OCI-LY7 (cell line): ENCODE results near the gene HAPSTR1. TPM values are rescaled to one million over a fixed set of nuclear protein-coding genes. Genes with fewer than 3 reads are reported as not detected.

Source experiments
- Bru-seq: library from RNA; stranded (reverse); fragments of 400-500 nt; gene quantifications from one replicate; lab custom pipeline; 2021; lab: Mats Ljungman, UMichigan
- BruChase-seq, 2 experiments: library from RNA; stranded (reverse); fragments of 400-500 nt; gene quantifications; one replicate each; lab custom pipeline; 2021; lab: Mats Ljungman, UMichigan
- BruUV-seq: library from RNA; stranded (reverse); fragments of 400-500 nt; replicated peaks from 2 replicates; lab custom pipeline; 2021; lab: Mats Ljungman, UMichigan
- CTCF ChIA-PET: fragments of 300-600 bp; sonication (Branson Sonifier 250); formaldehyde crosslinking; loops from one replicate; lab custom pipeline; 2022; ENCODE audit warnings: antibody characterized with exemption; ENCODE audit not compliant: unreplicated experiment; lab: Charles Lee
- POLR2A ChIA-PET: fragments of 300-600 bp; sonication (Branson Sonifier 250); formaldehyde crosslinking; loops from one replicate; lab custom pipeline; 2022; ENCODE audit warnings: antibody characterized with exemption; lab: Charles Lee
- DNase-seq: peaks from one replicate; pipeline ENCODE4 v3.0.0-alpha.2; 2015; ENCODE audit warnings: low spot score
- H2AFZ ChIP-seq: fragments of 200-600 bp; sonication (generic), shearing (Covaris generic); 2 replicates; pipeline ENCODE4 v1.6.1; 2014; ENCODE audit warnings: mild to moderate bottlenecking, antibody characterized with exemption, low read length, moderate library complexity
- H3K27ac ChIP-seq: fragments of 200-600 bp; sonication (generic); 2 replicates; pipeline ENCODE4 v1.5.1; 2014; ENCODE audit warnings: mixed run types, low read depth, mild to moderate bottlenecking, moderate library complexity, low read length, inconsistent platforms; ENCODE audit not compliant: poor library complexity, severe bottlenecking
- H3K36me3 ChIP-seq: fragments of 200-600 bp; sonication (generic); 2 replicates; pipeline ENCODE4 v1.6.1; 2014; ENCODE audit warnings: mild to moderate bottlenecking, antibody characterized with exemption, low read length, moderate library complexity, mixed read lengths; ENCODE audit not compliant: insufficient read depth
- H3K4me1 ChIP-seq: fragments of 200-600 bp; sonication (generic); 2 replicates; pipeline ENCODE4 v1.5.1; 2014; ENCODE audit warnings: mild to moderate bottlenecking, low read length; ENCODE audit not compliant: insufficient read depth, poor library complexity, severe bottlenecking
- H3K4me2 ChIP-seq: fragments of 200-600 bp; sonication (generic); 2 replicates; pipeline ENCODE4 v1.6.1; 2014; ENCODE audit warnings: mild to moderate bottlenecking, low read length
- H3K4me3 ChIP-seq: fragments of 200-600 bp; sonication (generic); 2 replicates; pipeline ENCODE4 v1.5.1; 2014; ENCODE audit warnings: mild to moderate bottlenecking, low read depth, low read length; ENCODE audit not compliant: poor library complexity, severe bottlenecking
- H3K79me2 ChIP-seq: fragments of 200-600 bp; sonication (generic); 2 replicates; pipeline ENCODE4 v1.6.1; 2016; ENCODE audit warnings: low read depth, mild to moderate bottlenecking, low read length, moderate library complexity, mixed read lengths; ENCODE audit not compliant: insufficient read depth
- H3K9me2 ChIP-seq: fragments of 200-600 bp; sonication (generic); 2 replicates; pipeline ENCODE4 v1.6.1; 2016; ENCODE audit warnings: mild to moderate bottlenecking, low read length, mixed read lengths; ENCODE audit not compliant: insufficient read depth
- H3K9me3 ChIP-seq: fragments of 200-600 bp; sonication (generic); 2 replicates; pipeline ENCODE4 v1.6.1; 2014; ENCODE audit warnings: mild to moderate bottlenecking, mixed run types, low read length, mixed read lengths
- H4K20me1 ChIP-seq: fragments of 200-600 bp; sonication (generic); 2 replicates; pipeline ENCODE4 v1.6.1; 2014; ENCODE audit warnings: mild to moderate bottlenecking, antibody characterized with exemption, low read length, moderate library complexity, mixed read lengths; ENCODE audit not compliant: insufficient read depth
- EZH2phosphoT487 ChIP-seq: fragments of 200-600 bp; sonication (generic); IDR thresholded peaks from 2 replicates; pipeline ENCODE4 v1.6.1; 2018; ENCODE audit warnings: low read depth, borderline replicate concordance, mild to moderate bottlenecking, mixed run types, antibody characterized with exemption, low read length, moderate library complexity, mixed read lengths
- intact Hi-C: fragments of 100-400 bp; cut with micrococcal nuclease; formaldehyde crosslinking; loops from one replicate; pipeline ENCODE4 v1.10.0; 2022; ENCODE audit not compliant: unreplicated experiment
- long read RNA-seq: library from polyadenylated mRNA; stranded (forward); transcript quantifications from one replicate; pipeline ENCODE4 v2.0.0, GENCODE V29; 2022
- total RNA-seq, 2 experiments: library from RNA; depleted of rRNA in 1 of 2; stranded (reverse); fragments of >200 nt in 1 of 2; shearing (Covaris generic) in 1 of 2; gene quantifications; 2 replicates each; pipeline ENCODE4 v1.2.3, GENCODE V29; 2014 to 2022
- TF ChIP-seq, protein P1 (sequence below): fragments of 200-600 bp; sonication (generic); conservative IDR thresholded peaks from 2 replicates; pipeline ENCODE4 v1.5.1; 2014; ENCODE audit warnings: mild to moderate bottlenecking, antibody characterized with exemption, low read length, moderate library complexity, mixed read lengths

HAPSTR1 gene, protein sequence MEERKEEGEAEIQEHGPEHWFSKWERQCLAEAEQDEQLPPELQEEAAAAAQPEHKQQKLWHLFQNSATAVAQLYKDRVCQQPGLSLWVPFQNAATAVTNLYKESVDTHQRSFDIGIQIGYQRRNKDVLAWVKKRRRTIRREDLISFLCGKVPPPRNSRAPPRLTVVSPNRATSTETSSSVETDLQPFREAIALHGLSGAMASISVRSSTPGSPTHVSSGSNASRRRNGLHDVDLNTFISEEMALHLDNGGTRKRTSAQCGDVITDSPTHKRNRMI
- total RNA-seq (2014; rRNA removed; shearing (Covaris generic)) (50.9 and 51.5 TPM in 2 replicates), total RNA-seq (2022) (71.5 and 77.9 TPM in 2 replicates), Bru-seq, nascent RNA (percentile 95 among the genes with signal in this experiment), BruChase-seq, experiment 1, labeled RNA remaining after a 6-hour chase (percentile 96 among the genes with signal in this experiment), BruChase-seq, experiment 2, labeled RNA remaining after a 2-hour chase (percentile 98 among the genes with signal in this experiment)
- long read RNA-seq, full-length matches to known transcripts, result 29 of 38 reads
- long read RNA-seq, partial matches to known transcripts, result 8 of 38 reads
- long read RNA-seq, other reads (novel, unspliced or antisense), result 1 of 38 reads

DNA sequence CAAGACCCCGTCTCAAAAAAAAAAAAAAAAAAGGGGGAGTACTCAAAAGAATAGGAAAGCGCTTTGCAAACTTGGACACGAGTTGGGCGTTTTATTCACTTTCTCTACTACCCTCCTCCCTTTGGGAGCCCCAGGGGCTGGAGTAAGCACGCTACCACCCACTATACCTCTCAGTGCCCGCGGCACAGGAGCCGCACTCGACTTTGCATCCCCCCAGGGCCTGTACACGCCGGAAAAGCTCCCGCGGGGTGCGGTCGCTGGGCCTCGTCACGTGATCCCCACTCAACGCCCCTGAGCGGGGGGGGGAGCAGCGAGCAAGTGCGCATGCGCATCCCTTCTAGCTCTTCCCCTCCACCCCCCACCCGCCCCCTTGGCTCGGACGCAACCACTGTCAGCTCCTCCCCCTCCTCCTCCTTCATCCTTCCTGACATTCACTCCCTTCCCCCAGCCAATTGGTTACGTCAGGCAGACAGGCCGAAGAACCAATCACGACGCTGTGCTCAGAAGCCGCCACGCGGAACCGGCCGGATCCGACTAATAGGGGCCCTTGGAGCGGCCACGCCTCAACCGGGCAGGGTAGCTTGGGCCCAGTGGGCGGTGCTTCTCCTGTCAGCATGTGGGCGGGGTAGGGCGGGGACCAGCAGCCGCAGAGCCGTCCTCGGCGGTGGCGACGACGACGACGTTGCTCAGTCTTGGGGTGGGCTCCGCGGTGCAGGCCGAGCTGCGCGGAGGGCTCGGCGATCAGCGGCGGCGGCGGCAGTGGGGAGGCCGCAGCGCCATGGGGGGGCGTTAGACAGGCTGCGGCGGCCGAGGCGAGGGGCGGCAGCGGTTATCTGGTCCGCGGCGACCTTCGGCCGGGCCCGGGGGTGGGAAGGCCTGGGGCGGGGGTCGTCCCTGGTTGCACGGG lies at the start of gene HAPSTR1:
Gene HAPSTR1 (plus strand): TSS at position 685 of the 907 bp plus-strand sequence. CDS start 401 bp downstream, outside the sequence.
- H3K36me3 ChIP-seq, result peaks cover 37% of the 10 kb centered on the region
- intact Hi-C loops, result loop anchor here (1.0 to 10.0 kb wide), 6 partner anchors 12 to 1854 kb away; partner anchors contain the start of genes CARHSP1, CLEC16A, DEXI and NUBP1
- H4K20me1 ChIP-seq, result peaks cover 34% of the 10 kb centered on the region
- peak within 1 kb of the TSS; percentile 89 for H3K4me2 ChIP-seq
- peaks cover 46% of the 10 kb centered on the region for H3K79me2 ChIP-seq
- peak within 1 kb of the TSS; percentile 75 for H3K27ac ChIP-seq
- peak within 1 kb of the TSS; percentile 92 for H3K4me3 ChIP-seq
- H3K4me1 ChIP-seq, result peaks cover 35% of the 10 kb centered on the region
- ChIA-PET CTCF (interaction anchor here (0.6 to 1.5 kb wide), 4 partner anchors 14 to 224 kb away, joined by 4 to 12 read pairs (median 5); no protein-coding TSS in a partner anchor), POLR2A (interaction anchor here (0.6 to 2.0 kb wide), 17 partner anchors 9 to 1751 kb away, joined by 3 to 46 read pairs (median 4); partner anchors contain the start of gene CARHSP1)
- H2AFZ ChIP-seq, result peak within 1 kb of the TSS; percentile 76
- peak; percentile 100 for DNase-seq
- TF ChIP-seq, protein P1, sequence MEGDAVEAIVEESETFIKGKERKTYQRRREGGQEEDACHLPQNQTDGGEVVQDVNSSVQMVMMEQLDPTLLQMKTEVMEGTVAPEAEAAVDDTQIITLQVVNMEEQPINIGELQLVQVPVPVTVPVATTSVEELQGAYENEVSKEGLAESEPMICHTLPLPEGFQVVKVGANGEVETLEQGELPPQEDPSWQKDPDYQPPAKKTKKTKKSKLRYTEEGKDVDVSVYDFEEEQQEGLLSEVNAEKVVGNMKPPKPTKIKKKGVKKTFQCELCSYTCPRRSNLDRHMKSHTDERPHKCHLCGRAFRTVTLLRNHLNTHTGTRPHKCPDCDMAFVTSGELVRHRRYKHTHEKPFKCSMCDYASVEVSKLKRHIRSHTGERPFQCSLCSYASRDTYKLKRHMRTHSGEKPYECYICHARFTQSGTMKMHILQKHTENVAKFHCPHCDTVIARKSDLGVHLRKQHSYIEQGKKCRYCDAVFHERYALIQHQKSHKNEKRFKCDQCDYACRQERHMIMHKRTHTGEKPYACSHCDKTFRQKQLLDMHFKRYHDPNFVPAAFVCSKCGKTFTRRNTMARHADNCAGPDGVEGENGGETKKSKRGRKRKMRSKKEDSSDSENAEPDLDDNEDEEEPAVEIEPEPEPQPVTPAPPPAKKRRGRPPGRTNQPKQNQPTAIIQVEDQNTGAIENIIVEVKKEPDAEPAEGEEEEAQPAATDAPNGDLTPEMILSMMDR, result no peak
- no peak for TF ChIP-seq EZH2phosphoT487
- no peaks in the 10 kb centered on the region for H3K9me3 ChIP-seq
- no peaks in the 10 kb centered on the region for H3K9me2 ChIP-seq
- BruUV-seq, result no TSS peak

DNA sequence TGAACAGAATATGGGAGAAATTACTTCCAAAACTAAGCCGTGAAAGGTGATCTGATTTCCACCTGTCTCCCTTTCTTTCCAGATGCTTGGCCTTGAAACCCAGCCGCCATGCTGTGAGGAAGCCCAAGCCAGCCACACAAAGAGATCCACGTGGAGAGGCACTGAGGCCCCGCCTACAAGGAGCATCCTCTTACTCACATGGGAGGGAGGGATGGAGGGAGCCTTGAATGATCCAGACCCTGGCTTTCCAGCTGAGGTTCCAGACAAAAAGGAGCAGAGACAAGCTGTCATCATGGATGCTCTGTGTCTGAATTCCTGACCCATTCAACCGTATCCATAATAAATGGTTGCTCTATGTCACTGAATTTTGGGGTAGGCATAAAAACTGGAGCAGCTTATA lies 48.9 kb upstream of the HAPSTR1 start:
- Histone ChIP-seq H2AFZ (no peak overlapping the region), H4K20me1 (no peaks in the 10 kb centered on the region), H3K4me1 (no peaks in the 10 kb centered on the region), H3K9me3 (peaks cover 8% of the 10 kb centered on the region; the same call in 1 of the 2 replicates), H3K4me3 (no peak overlapping the region), H3K4me2 (no peak overlapping the region), H3K9me2 (no peaks in the 10 kb centered on the region), H3K79me2 (no peaks in the 10 kb centered on the region), H3K36me3 (no peaks in the 10 kb centered on the region), H3K27ac (no peak overlapping the region)
- ChIA-PET CTCF (interaction anchor here (1.0 kb wide), 1 partner anchor 49 kb away, joined by 4 read pairs; the partner anchor contains the start of gene HAPSTR1), POLR2A (no interaction called here)
- TF ChIP-seq EZH2phosphoT487, result no peak
- TF ChIP-seq, protein P1, result no peak
- no TSS peak for BruUV-seq
- intact Hi-C loops, result loop anchor here (10.0 kb wide), 1 partner anchor 72 kb away; no protein-coding TSS in a partner anchor
- no peak for DNase-seq
